ENCODE data around the gene TRERF1. TPM values are rescaled to one million over a fixed set of nuclear protein-coding genes. Genes with fewer than 3 reads are reported as not detected.

TRERF1 gene
- total and polyA plus RNA-seq, 2 of the 4 experiments (the other 2 are of a cell fraction) = 6.3 to 9.9 TPM

GRCh38 chr6:42280966-42281533 is 170.7 kb downstream of the TRERF1 start:
- CTCF ChIA-PET = no interaction called here
- 80% methylated on average over 1 of the region's 5 CpGs; no CpG with 5 or more reads in 1 of the 2 experiments for WGBS, 2 experiments (ENCODE audit: extremely low coverage in 2 of 2, insufficient read length in 1 of 2)
- no TSS peak for BruUV-seq (replicated peaks)

More at GRCh38 chr6:42280966-42281533, 170.7 kb downstream of the TRERF1 start:
- peak overlapping the region; percentile 62 to 93; a peak in 3 of 4 replicates for H4K8ac ChIP-seq (ENCODE audit: low read depth in 2 of 2, low read length in 2 of 2)
- H2AK9ac ChIP-seq (replicated peaks; ENCODE audit: low read depth, low read length, poor library complexity) = no peak overlapping the region
- in situ Hi-C loops (cut with MboI; ENCODE audit: low sequenced_read_pairs) = no loop called here
- peak overlapping the region; percentile 87 for H4K91ac ChIP-seq (ENCODE audit: insufficient read depth, low read depth, low read length)
- H3K27me3 ChIP-seq (ENCODE audit: control insufficient read depth, insufficient read depth, low read length) = no peaks in the 10 kb centered on the region
- H2AK5ac ChIP-seq (ENCODE audit: low read depth, low read length) = peak overlapping the region; percentile 33; the same call in 1 of the 2 replicates
- H3K23ac ChIP-seq (ENCODE audit: low read depth, low read length) = peak overlapping the region; percentile 82; the same call in 1 of the 2 replicates
- peak overlapping the region; percentile 38 for H3K18ac ChIP-seq (ENCODE audit: low read depth, low read length)
- H2BK5ac ChIP-seq (ENCODE audit: low read depth, low read length, poor library complexity, severe bottlenecking) = peak overlapping the region; percentile 5
- peaks cover 4% of the 10 kb centered on the region for H3K36me3 ChIP-seq (ENCODE audit: control insufficient read depth, insufficient read depth, low read length)
- H2BK15ac ChIP-seq (ENCODE audit: low read depth, low read length) = peak overlapping the region; percentile 63; the same call in 1 of the 3 replicates
- no peak overlapping the region for H3K9ac ChIP-seq (ENCODE audit: low read depth, low read length)
- ATAC-seq (ENCODE audit: low read depth) = no peak
- H4K5ac ChIP-seq (ENCODE audit: low read depth, low read length) = peak overlapping the region; percentile 73
- peaks cover 35% of the 10 kb centered on the region for H3K4me1 ChIP-seq (ENCODE audit: control insufficient read depth, insufficient read depth, low read length)
- no peak for DNase-seq
- TF ChIP-seq MAZ (IDR thresholded peaks at IDR 0.05; ENCODE audit: borderline replicate concordance, low read depth, low read length) = no peak
- TF ChIP-seq RCOR1 (IDR thresholded peaks at IDR 0.05; ENCODE audit: insufficient replicate concordance, low read length) = no peak
- TF ChIP-seq ELK1 (IDR thresholded peaks at IDR 0.05; ENCODE audit: borderline replicate concordance, low read depth, low read length) = no peak
- TF ChIP-seq POLR2A (IDR thresholded peaks at IDR 0.05; ENCODE audit: low read depth, low read length) = no peak
- no peak for TF ChIP-seq FOS (IDR thresholded peaks at IDR 0.05; ENCODE audit: low read depth, low read length)
- no peak for TF ChIP-seq SMC3 (IDR thresholded peaks at IDR 0.05; ENCODE audit: low read depth, low read length)
- TF ChIP-seq CHD1 (IDR thresholded peaks at IDR 0.05; ENCODE audit: low read depth, low read length) = no peak
- no peak for TF ChIP-seq BHLHE40 (IDR thresholded peaks at IDR 0.05; ENCODE audit: low read depth, low read length)
- no peak for TF ChIP-seq RFX5 (IDR thresholded peaks at IDR 0.05; ENCODE audit: low read depth, low read length)
- TF ChIP-seq MXI1 (IDR thresholded peaks at IDR 0.05; ENCODE audit: borderline replicate concordance, low read depth, low read length) = no peak
- no peak for TF ChIP-seq NFE2L2 (IDR thresholded peaks at IDR 0.05; ENCODE audit: low read depth, low read length)
- H4K20me1 ChIP-seq (ENCODE audit: insufficient read depth, low read length) = no peaks in the 10 kb centered on the region
- H3K4me3 ChIP-seq (ENCODE audit: insufficient read depth, low read depth, low read length) = no peak overlapping the region
- dilution Hi-C loops (cut with HindIII; ENCODE audit: low sequenced_read_pairs, unreplicated experiment) = no loop called here
- intact Hi-C loops (cut with micrococcal nuclease) = loop anchor here (5.0 kb wide), 1 partner anchor 171 kb away; the partner anchor contains the start of gene TRERF1
- H3K9me3 ChIP-seq (ENCODE audit: control insufficient read depth, insufficient read depth, low read length) = no peaks in the 10 kb centered on the region; the same call in 1 of the 2 replicates
- peak overlapping the region; percentile 13; the same call in 1 of the 2 replicates for H3K27ac ChIP-seq (ENCODE audit: insufficient read depth, low read length)
- peak overlapping the region; percentile 57 for H3K14ac ChIP-seq (replicated peaks; ENCODE audit: low read depth, low read length)
- H3K56ac ChIP-seq (ENCODE audit: extremely low read depth, insufficient read depth, low read length) = no peak overlapping the region
- peak overlapping the region; percentile 73; the same call in 1 of the 2 replicates for H2BK20ac ChIP-seq (ENCODE audit: low read depth, low read length)
- H3K9me1 ChIP-seq (ENCODE audit: insufficient read depth, low read length) = peaks cover 35% of the 10 kb centered on the region
- H2BK120ac ChIP-seq (ENCODE audit: low read depth, low read length) = peak overlapping the region; percentile 70
- POLR2A ChIA-PET (ENCODE audit: unreplicated experiment) = no interaction called here
- H2AFZ ChIP-seq (replicated peaks; ENCODE audit: low read length, poor library complexity) = no peak overlapping the region
- H3K4ac ChIP-seq (ENCODE audit: low read depth, low read length) = peak overlapping the region; percentile 82
- peaks cover 54 to 79% of the 10 kb centered on the region in 2 experiments for H3K79me1 ChIP-seq (ENCODE audit: low read depth in 1 of 2, low read length in 2 of 2)
- no peak overlapping the region for H3K4me2 ChIP-seq (ENCODE audit: low read depth, low read length)

All from IMR-90 (cell line).